ENCODE data around the gene HSF5.

DNA sequence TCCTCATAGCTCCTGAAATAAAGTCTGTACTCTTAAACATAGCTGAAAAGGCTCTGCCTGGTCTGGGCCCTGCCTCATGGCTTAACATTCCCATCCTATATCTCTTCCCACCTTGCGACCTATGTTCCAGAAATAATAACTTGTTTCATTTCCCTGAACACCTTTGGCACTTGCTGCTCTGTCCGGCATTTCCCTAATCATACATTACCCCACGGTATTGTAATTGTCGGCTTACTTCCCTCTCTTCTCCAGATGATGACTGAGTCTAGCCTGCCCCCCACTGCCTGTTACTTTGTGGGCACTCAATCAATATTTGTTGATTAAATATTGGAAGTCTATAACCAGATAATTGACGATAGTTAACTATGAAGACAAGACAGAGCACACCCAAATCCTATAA, 113.0 kb downstream of the HSF5 start:
- no peak for TF ChIP-seq CENPX (CRISPR knock-in tag; IDR thresholded peaks at IDR 0.05)
- no peak for TF ChIP-seq POLR2A (IDR thresholded peaks at IDR 0.05; ENCODE audit: insufficient read depth in 1 of 2, low read depth in 2 of 2, low read length in 2 of 2)
- TF ChIP-seq, protein P1, sequence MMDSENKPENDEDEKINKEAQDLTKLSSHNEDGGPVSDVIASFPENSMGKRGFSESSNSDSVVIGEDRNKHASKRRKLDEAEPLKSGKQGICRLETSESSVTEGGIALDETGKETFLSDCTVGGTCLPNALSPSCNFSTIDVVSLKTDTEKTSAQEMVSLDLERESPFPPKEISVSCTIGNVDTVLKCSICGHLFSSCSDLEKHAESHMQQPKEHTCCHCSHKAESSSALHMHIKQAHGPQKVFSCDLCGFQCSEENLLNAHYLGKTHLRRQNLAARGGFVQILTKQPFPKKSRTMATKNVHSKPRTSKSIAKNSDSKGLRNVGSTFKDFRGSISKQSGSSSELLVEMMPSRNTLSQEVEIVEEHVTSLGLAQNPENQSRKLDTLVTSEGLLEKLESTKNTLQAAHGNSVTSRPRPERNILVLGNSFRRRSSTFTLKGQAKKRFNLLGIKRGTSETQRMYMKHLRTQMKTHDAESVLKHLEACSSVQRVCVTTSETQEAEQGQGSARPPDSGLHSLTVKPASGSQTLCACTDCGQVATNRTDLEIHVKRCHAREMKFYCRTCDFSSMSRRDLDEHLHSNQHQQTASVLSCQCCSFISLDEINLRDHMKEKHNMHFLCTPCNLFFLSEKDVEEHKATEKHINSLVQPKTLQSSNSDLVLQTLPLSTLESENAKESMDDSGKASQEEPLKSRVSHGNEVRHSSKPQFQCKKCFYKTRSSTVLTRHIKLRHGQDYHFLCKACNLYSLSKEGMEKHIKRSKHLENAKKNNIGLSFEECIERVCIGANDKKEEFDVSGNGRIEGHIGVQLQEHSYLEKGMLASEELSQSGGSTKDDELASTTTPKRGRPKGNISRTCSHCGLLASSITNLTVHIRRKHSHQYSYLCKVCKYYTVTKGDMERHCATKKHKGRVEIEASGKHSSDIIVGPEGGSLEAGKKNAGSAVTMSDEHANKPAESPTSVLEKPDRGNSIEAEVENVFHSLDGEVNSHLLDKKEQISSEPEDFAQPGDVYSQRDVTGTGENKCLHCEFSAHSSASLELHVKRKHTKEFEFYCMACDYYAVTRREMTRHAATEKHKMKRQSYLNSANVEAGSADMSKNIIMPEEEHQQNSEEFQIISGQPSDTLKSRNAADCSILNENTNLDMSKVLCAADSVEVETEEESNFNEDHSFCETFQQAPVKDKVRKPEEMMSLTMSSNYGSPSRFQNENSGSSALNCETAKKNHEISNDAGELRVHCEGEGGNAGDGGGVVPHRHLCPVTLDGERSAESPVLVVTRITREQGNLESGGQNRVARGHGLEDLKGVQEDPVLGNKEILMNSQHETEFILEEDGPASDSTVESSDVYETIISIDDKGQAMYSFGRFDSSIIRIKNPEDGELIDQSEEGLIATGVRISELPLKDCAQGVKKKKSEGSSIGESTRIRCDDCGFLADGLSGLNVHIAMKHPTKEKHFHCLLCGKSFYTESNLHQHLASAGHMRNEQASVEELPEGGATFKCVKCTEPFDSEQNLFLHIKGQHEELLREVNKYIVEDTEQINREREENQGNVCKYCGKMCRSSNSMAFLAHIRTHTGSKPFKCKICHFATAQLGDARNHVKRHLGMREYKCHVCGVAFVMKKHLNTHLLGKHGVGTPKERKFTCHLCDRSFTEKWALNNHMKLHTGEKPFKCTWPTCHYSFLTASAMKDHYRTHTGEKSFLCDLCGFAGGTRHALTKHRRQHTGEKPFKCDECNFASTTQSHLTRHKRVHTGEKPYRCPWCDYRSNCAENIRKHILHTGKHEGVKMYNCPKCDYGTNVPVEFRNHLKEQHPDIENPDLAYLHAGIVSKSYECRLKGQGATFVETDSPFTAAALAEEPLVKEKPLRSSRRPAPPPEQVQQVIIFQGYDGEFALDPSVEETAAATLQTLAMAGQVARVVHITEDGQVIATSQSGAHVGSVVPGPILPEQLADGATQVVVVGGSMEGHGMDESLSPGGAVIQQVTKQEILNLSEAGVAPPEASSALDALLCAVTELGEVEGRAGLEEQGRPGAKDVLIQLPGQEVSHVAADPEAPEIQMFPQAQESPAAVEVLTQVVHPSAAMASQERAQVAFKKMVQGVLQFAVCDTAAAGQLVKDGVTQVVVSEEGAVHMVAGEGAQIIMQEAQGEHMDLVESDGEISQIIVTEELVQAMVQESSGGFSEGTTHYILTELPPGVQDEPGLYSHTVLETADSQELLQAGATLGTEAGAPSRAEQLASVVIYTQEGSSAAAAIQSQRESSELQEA (CRISPR knock-in tag; IDR thresholded peaks at IDR 0.05; ENCODE audit: not compliant biosample characterization) = no peak
- no peak for TF ChIP-seq FOXM1 (CRISPR knock-in tag; IDR thresholded peaks at IDR 0.05)
- TF ChIP-seq ESRRA (CRISPR knock-in tag; IDR thresholded peaks at IDR 0.05; ENCODE audit: low read depth) = no peak
- no peak for TF ChIP-seq ZNF232 (CRISPR knock-in tag; IDR thresholded peaks at IDR 0.05; ENCODE audit: borderline replicate concordance)
- TF ChIP-seq, protein P2, sequence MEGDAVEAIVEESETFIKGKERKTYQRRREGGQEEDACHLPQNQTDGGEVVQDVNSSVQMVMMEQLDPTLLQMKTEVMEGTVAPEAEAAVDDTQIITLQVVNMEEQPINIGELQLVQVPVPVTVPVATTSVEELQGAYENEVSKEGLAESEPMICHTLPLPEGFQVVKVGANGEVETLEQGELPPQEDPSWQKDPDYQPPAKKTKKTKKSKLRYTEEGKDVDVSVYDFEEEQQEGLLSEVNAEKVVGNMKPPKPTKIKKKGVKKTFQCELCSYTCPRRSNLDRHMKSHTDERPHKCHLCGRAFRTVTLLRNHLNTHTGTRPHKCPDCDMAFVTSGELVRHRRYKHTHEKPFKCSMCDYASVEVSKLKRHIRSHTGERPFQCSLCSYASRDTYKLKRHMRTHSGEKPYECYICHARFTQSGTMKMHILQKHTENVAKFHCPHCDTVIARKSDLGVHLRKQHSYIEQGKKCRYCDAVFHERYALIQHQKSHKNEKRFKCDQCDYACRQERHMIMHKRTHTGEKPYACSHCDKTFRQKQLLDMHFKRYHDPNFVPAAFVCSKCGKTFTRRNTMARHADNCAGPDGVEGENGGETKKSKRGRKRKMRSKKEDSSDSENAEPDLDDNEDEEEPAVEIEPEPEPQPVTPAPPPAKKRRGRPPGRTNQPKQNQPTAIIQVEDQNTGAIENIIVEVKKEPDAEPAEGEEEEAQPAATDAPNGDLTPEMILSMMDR (CRISPR knock-in tag; IDR thresholded peaks at IDR 0.05) = no peak
- no peak for TF ChIP-seq FIP1L1 (IDR thresholded peaks at IDR 0.05; ENCODE audit: borderline replicate concordance, insufficient read depth, low read depth, low read length)
- no peak for TF ChIP-seq EZH2 (conservative IDR thresholded peaks at IDR 0.05; ENCODE audit: low read depth, low read length)
- TF ChIP-seq ZNF670 (CRISPR knock-in tag; IDR thresholded peaks at IDR 0.05; ENCODE audit: borderline replicate concordance) = no peak
- TF ChIP-seq FOXJ3 (CRISPR knock-in tag; IDR thresholded peaks at IDR 0.05; ENCODE audit: borderline replicate concordance) = no peak
- TF ChIP-seq HES4 (CRISPR knock-in tag; IDR thresholded peaks at IDR 0.05; ENCODE audit: borderline replicate concordance) = no peak
- no peak for TF ChIP-seq DPF2 (CRISPR knock-in tag; IDR thresholded peaks at IDR 0.05; ENCODE audit: borderline replicate concordance, low read depth)
- TF ChIP-seq ZSCAN21 (CRISPR knock-in tag; IDR thresholded peaks at IDR 0.05; ENCODE audit: borderline replicate concordance) = no peak

All from HepG2 (cell line).